Left ventricle myocardium superior (tissue), 1 donor: ENCODE results near the gene GPR141. TPM values are rescaled to one million over a fixed set of nuclear protein-coding genes. Genes with fewer than 3 reads are reported as not detected.

ENCODE experiments used
- ATAC-seq: fragments of 200-7000 bp; cut with Tn5 transposase; one replicate; pipeline ENCODE4 v1.9.1; 2020; ENCODE audit warnings: mild to moderate bottlenecking, moderate library complexity
- DNase-seq: peaks from one replicate; pipeline ENCODE4 v3.0.0-alpha.2; 2020
- intact Hi-C: fragments of 100-400 bp; cut with micrococcal nuclease; formaldehyde crosslinking; loops from one replicate; pipeline ENCODE4 v1.11.0; 2022
- total RNA-seq: library from RNA; stranded (reverse); fragmentation: NEBNext Ultra II Directional; extraction: Animal tissue kit (Norgen Biotek cat#: 25700); gene quantifications from one replicate; pipeline ENCODE4 v1.2.1, GENCODE V29; 2021
- donor health status: DM: no; HTN: yes; CAD: no; lungs with severe emphysema.

Gene GPR141
- total RNA-seq, 1 donor from 2014 or later: 0.64 TPM

DNA sequence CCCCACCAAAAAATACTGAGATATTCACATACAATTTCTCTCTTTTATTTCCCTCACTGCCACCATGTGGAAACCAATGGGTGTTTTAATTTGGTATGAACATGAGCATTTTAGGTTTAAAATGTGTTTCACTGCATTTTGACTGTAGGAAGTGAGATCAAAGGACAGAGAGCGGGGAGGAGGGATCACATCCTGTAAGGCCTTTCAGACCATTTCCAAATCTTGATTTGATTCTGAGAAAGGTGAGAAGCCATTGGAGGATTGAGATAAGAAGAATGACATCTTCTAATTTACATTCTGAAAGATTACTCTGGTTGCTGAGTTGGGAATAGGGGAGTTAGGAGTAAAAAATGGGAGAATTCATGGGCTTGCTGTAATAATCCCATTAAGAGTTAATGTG is 42.5 kb downstream of the GPR141 start:
- intact Hi-C loops: no loop called here
- ATAC-seq: no peak
- DNase-seq: no peak

DNA sequence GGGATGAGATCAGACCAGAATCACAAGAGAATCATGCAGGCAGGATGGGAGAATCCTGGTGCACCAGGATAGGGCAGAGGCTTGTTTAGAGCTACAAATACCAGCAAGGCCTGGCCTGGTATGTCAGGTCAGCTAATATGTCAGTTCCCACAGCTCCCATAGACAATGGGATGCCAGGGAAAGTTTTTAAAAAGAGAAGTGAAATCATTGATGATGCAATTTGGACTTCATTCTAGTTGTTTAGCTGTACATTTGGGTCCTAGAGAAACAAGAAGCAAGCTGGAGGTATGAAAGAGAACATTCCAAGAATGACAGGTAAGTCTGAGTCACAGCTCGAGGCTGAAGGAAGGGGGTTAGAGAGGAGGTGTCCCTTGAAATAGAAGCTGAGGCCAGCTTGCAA is 45.2 kb downstream of the GPR141 start:
- intact Hi-C loops: no loop called here
- ATAC-seq (peak; percentile 30), DNase-seq (no peak)

DNA sequence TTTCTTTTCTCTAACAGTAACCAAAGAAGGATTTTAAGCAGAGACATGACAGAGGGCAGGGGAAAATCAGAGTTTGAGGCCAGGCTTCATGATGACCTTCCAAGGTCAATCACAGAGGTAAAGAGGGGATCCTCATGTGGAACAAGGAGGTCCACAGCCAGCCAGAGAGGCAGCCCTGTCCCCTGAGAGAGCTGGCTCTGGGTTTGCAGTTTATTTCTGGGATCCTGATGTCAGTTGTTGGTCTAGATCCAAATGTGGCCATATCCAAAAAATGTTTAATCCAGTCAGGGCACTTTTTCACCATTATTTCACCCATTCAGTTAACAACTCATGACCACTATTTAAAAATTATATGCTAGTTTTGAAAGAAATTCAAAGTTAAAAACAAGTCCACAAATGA is 45.6 kb downstream of the GPR141 start:
- intact Hi-C loops: no loop called here
- peak; percentile 75 for ATAC-seq

DNA sequence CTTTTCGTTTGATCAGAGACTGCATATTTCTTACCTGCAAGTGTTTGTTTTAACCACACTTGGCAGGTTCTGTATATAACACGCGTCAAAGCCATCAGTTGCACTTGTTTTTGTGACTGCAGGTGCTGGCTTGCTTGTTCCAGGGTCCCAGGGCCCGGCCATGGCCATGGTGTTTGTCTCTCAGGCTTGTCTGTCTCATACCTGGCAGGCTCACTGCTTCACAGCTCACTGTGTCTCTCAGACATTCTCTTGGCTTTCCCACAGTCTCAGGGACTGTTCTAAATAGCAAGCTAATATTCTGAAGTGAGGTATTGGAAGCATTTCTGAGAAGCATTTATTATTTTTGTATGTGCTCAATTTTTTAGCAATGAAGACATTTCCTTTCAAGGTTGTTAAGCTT is 46.9 kb downstream of the GPR141 start:
- DNase-seq (no peak), ATAC-seq (peak; percentile 63)
- intact Hi-C loops: no loop called here

More for the DNA sequence above, 45.6 kb downstream of the GPR141 start:
- DNase-seq: no peak

DNA sequence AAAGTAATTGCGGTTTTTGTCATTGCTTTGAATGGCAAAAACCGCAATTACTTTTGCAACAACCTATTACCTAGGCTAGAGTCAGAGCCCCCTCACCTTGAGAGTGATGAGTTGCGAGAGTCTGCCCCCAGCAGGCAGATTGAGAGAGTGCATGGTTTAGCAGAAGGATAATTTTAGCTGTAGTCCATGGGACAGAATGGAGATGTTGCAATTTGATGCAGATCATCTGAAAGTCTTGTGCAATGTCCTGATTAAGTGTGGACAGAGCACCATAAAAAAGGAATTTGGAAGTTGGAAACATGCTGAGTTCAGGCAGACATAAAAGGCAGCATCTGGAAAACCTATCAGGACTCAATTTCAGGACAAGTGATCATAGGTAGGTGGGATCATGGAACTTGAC is 48.7 kb downstream of the GPR141 start:
- intact Hi-C loops: no loop called here
- peak; percentile 80 for ATAC-seq
- DNase-seq: peak; percentile 43

DNA sequence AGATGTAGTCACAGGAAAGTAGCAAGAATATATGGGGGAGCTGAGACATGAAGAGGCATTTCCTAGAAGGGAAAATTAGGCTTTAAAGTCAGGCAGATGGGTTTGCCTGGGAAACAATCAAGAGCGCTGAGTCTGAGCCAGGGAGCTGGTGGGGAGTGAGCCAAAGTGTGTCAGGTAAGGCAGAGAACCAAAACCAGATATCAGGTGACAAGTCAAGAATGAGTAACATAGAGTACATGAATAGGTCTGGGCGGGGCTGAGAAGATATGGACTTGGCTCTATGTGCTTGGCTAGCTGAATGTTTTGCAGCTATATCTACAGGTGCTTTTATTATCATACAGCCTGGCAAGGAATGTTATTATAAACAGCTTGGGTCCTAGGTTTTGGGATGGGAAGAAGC is 49.3 kb downstream of the GPR141 start:
- ATAC-seq (peak; percentile 58), DNase-seq (no peak)
- intact Hi-C loops: no loop called here

DNA sequence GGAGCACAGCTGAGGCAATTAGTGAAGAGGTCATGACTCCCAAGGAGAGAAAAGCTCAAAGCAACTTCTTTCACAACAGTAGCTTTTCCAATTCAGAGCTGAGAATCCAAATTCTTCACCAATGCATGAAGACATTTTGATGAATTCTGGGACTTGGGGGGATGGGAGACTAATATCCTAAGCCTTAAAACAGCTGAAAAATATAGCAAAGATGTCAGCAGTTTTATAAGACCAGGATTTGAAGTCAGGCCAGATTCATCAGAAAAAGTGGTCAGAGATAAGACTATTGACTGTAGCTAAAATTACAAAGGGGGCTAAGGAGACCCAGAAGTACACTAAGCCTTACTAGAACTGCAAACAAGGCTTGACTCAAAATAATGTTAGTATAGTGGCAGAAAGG is 51.6 kb downstream of the GPR141 start:
- ATAC-seq: no peak
- intact Hi-C loops: no loop called here
- DNase-seq: no peak

DNA sequence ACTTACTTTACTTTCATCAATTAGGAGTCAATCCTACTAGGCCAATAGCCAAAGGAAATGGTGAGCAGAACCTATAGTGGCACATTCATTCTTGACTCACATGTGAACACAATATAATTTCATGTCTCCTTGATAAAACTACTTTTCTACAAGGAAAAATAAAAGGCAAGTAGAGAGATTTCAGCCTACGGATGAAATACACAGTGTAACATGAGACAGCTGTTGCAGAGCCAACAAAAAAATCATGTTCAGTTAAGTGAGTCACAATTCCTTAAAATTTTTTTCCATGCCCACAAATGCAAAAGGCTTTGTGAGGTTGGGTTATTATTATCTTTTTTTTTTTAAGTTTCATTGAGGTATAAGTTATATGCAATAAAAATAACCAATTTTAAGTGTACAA is 54.8 kb downstream of the GPR141 start:
- no peak for DNase-seq
- intact Hi-C loops: no loop called here

DNA sequence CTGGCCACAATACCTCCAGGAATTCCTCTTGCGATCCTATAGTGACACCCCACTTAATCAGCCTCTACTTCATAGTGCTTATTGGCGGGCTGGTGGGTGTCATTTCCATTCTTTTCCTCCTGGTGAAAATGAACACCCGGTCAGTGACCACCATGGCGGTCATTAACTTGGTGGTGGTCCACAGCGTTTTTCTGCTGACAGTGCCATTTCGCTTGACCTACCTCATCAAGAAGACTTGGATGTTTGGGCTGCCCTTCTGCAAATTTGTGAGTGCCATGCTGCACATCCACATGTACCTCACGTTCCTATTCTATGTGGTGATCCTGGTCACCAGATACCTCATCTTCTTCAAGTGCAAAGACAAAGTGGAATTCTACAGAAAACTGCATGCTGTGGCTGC is 56.8 kb downstream of the GPR141 start:
- no peak for DNase-seq
- no peak for ATAC-seq
- intact Hi-C loops: no loop called here

More for the DNA sequence above, 54.8 kb downstream of the GPR141 start:
- no peak for ATAC-seq

DNA sequence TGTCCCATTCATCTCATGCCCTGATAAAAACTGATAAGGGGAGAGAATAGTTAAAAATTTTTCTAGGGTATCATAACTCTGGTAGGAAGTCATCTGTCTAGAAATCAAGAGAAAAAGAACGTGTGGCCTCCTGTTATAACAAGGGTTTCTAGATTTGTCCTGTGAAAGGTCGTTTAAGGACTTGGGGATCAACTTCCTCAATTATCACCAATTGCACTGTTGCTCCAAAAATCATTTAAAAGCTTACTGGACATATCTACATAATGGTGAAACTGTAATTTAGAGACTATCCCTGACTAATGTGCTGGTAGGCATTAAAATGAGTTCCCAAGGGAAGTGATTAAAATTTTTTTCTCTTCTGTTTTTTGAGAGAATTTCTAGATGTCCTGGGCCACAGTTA is 58.2 kb downstream of the GPR141 start:
- no peak for DNase-seq
- no peak for ATAC-seq
- intact Hi-C loops: no loop called here

DNA sequence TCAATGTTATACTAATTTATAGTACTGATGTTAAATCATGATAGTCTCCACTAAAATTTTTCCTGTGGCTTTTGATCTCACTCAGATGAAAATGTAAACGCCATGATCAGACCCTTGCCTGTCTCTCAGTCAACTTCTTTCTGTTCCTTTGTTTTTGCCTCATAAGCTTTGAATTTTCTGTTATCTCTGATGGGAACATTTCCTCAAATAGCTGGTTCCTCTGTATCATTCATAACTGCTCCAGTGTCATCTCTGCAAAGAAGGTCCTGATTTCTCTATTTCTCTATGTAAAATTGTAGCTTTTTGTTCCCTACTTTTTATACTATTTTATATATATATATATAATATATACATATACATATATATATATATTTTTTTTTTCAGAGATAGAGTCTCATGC is 67.5 kb downstream of the GPR141 start:
- ATAC-seq (no peak), DNase-seq (no peak)
- intact Hi-C loops: no loop called here

DNA sequence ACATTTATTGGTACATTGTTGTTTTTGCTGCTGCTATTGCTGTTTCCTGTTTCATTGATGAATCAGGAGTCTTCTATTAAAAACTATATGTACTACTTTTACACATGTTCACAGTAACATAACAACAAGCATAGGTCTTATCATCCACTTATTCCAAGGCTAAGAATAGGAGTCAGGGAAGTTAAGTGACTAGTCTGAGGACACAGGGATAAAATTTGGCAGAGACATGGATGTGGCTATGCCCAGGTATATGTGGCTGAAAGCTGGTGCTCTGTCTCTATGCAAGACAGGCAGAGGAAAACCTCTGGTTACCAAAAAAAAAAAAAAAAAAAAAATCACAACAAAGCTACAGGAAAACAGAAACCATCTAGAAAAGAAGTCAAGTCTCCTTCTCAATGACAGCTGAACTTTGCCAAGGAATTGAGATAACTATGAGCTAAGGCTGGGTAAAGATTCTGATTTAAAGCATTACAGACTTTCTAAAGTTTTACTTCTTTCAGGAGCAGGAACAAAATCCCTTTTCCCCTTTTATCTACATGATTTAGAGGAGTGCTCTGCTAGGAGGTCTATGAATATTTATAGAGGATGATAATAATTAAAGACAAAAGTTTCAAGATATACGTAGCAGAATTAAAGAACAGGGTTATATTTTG is 70.0 kb downstream of the GPR141 start:
- intact Hi-C loops: no loop called here
- no peak for DNase-seq
- ATAC-seq: peak; percentile 95

DNA sequence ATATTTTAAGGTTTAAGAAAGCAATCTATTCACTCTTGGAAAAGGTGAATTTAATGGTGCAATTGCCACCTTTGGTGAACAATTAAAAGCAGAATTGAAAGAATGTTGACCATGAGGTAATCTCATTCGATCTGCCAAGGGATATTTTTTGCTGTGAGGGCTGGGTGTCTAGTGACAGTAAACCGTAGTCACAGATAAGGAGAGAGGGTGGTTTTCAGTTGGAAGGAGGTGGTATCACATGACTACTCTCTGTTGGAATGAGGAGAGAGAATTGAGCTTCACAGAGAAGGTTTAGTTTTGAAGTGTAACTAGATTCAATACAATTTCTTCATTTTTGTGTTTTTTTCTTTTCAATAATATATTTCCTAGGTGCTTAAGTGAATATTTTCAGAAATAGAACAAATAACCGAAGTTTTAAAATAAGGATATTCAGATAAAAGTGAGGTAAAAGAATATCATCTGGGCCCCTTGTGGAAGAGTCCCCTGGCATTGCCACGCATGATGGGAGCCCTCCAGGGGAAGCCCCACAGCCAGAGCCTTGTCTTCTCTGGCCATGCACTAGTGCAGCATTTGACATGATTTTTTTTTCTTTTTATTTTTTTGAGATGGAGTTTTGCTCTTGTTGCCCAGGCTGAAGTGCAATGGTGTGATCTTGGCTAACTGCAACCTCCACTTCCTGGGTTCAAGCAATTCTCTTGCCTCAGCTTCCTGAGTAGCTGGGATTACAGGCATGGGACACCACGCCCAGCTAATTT is 73.4 kb downstream of the GPR141 start:
- DNase-seq: no peak
- intact Hi-C loops: no loop called here
- ATAC-seq: peak; percentile 64

DNA sequence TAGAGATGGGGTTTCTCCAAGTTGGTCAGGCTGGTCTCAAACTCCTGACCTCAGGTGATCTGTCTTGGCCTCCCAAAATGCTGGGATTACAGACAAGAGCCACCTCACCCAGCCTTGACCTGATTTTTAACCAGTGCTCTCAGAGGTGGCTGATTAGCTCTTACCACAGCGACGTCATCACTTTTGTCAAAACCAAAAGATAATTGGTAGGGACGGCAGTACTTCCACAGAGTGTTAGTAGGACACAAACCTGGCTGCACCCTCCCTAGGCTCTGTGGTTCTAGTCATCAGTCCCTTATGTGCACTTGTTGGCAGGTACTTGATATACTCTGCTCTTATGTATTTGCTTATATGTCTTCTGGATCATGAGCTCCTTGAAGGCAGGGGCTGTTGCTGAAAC is 74.0 kb downstream of the GPR141 start:
- ATAC-seq: no peak
- intact Hi-C loops: no loop called here
- no peak for DNase-seq

DNA sequence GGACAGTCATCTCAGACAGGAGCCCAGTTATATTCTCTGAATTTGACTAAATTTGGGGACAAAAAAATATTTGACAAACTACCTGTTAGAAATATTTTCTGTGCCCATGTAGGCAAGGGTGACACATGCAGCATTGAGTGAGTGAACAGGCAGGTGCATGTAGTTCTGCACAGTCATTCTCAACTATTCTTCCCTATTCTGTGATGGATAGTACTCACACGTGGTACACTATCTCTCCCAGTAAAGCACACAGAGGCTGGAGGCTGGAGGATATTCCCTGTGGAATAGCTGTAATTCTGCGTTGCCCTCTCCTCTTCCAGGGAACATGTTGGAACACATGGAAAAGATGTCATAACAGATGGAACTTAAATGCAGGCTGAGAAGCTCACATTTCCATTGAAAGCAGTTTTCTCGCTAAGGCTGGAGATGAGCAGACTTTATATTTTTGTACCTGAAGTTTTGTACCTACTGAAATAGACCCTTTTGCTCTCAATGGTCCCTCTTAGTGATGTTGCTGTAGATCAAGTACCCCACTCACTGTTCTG is 75.0 kb downstream of the GPR141 start:
- no peak for DNase-seq
- intact Hi-C loops: no loop called here
- no peak for ATAC-seq

DNA sequence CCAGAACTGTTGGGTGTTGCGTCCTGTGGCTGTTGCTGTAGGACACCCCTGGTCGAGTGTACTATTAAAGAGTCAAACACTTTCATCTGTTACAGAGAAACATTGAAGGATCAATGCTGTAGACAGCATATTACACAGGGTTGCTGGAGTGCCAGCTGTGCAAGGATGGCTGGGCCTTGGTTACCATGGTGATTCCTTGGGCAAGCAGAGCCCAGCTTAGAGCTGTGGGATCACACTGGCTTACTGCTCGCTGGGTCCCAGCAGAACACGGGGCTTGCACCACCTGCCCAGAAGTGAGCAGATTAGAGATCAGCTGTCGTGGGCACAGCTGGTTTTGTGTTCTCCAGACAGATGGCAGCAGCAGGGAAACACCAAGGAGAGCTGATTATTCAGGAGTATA is 76.0 kb downstream of the GPR141 start:
- DNase-seq (no peak), ATAC-seq (no peak)
- intact Hi-C loops: no loop called here

DNA sequence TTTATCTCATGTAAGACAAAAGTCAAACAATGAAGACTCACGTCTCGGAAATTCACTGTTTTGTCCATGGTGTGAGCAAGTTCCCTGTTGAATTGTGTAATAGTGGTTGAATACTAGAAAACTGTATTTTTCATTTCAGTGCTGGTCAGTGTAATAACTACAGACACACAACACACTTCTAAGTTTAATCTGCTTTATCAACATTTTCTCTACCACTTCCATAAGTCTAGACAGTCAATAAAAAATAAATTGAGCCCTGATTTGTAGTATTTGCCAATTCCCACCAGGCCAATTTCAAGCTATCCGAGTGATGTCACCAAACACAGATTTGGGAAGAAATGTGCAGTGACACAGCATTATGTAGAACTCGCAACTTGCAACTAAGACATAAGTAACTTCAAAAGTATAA is 81.9 kb downstream of the GPR141 start:
- DNase-seq (no peak), ATAC-seq (no peak)
- intact Hi-C loops: no loop called here

DNA sequence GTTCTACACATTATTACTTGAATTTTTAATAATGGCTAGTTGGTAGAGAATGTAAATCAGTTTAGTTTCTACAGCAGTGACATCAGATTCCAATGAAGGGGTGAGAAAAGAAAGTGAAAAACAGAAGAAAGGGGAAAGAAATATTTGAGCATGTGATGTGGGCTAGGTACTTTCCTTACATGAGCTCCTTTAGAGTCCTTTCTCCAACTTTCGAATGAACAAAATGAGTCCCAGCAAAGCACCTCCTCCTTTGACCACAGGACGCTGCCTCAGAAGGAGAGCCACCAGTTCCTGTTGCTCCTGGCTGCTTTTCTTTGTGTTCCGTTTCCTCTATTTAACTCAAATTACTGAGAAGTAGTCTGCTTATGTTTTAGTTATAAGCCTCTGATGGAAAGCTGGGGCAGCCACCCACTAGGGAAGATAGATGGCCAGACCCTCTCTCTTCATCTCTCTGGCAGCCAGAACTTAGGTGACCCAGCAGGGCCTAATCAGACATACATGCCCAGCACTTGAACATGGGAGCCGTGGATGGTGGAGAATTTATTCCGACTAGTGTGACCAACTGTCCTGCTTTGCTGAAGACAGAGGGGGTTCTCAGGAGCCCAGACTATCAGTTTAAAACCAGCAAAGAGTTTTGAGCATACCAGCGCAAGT is 82.4 kb downstream of the GPR141 start:
- no peak for DNase-seq
- intact Hi-C loops: no loop called here
- no peak for ATAC-seq

DNA sequence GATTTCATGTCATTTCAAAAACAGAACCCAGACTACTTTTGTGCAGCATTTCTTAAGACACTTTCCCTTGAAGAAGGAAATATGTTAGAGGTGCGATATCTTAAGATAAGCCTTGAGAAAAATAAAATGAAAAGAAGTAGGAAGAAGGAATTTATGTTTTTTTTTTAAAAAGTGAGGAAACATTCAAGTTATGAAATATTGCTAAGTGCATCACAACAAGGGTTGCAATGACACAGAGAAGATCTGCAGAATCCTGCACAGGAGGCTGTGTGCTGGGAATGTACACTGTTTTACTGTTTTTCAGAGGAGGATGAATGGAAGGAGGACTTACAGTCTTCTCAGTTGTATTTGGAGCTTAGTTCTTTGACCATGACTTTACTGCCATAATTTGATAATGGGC is 85.0 kb downstream of the GPR141 start:
- intact Hi-C loops: no loop called here
- no peak for DNase-seq
- no peak for ATAC-seq

DNA sequence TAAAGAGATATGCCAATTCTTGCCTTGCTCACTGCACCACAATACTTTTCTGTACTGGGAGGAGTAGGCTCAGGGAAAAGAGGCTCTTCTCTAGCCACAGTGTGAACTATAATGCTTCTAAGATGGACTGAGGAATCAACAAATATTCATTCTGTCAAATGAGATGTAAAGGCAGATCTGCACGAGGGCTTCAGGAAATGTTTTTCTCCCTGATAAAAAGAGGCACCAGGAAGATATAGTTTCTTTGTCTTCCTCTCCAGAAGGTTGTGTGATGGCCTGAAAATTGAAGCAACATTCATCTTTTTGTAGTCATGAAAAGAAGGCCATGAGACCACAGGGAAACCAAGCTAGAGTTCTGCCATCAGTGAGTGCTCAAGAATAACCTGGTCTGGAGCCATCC is 85.7 kb downstream of the GPR141 start:
- ATAC-seq: no peak
- no peak for DNase-seq
- intact Hi-C loops: no loop called here
